Panc1 (cell line): Measurements from ENCODE around the gene IFI16. TPM values are rescaled to one million over a fixed set of nuclear protein-coding genes. Genes with fewer than 3 reads are reported as not detected.

Experiments used
- ATAC-seq: fragments of 200-7000 bp; cut with Tn5 transposase; 2 replicates; pipeline ENCODE4 v1.9.1; 2020; ENCODE audit warnings: mild to moderate bottlenecking, moderate library complexity
- BruUV-seq: library from RNA; stranded (reverse); fragments of 400-500 nt; replicated peaks from 2 replicates; lab custom pipeline; 2021; lab: Mats Ljungman, UMichigan
- CTCF ChIA-PET: fragments of 300-600 bp; sonication (Branson Sonifier 250); formaldehyde crosslinking; loops from one replicate; lab custom pipeline; 2022; ENCODE audit warnings: antibody characterized with exemption; lab: Charles Lee
- POLR2A ChIA-PET: fragments of 300-600 bp; sonication (Branson Sonifier 250); formaldehyde crosslinking; loops from one replicate; lab custom pipeline; 2022; ENCODE audit warnings: antibody characterized with exemption; lab: Charles Lee
- DNase-seq: peaks from one replicate; pipeline ENCODE4 v3.0.0-alpha.2; 2010; ENCODE audit warnings: low read depth, low spot score
- H3K27ac ChIP-seq: 2 replicates; pipeline ENCODE4 v1.5.1; 2011; ENCODE audit warnings: mild to moderate bottlenecking, low read length, inconsistent platforms
- H3K27me3 ChIP-seq: fragments of 200-500 bp; sonication (Bioruptor generic); 2 replicates; pipeline ENCODE4 v1.6.0; 2014; ENCODE audit warnings: low read length, inconsistent platforms; ENCODE audit not compliant: control insufficient read depth, insufficient read depth
- H3K36me3 ChIP-seq: fragments of 200-500 bp; sonication (Bioruptor generic); 2 replicates; pipeline ENCODE4 v1.5.1; 2014; ENCODE audit warnings: inconsistent platforms, mild to moderate bottlenecking, low read length, moderate library complexity; ENCODE audit not compliant: control insufficient read depth, insufficient read depth
- H3K4me1 ChIP-seq: 2 replicates; pipeline ENCODE4 v1.5.1; 2011; ENCODE audit warnings: inconsistent platforms, mild to moderate bottlenecking, low read length, moderate library complexity; ENCODE audit not compliant: control insufficient read depth, insufficient read depth
- H3K4me3 ChIP-seq, 2 experiments: 2 replicates each; pipeline ENCODE4 v1.5.1; 2011 to 2012; ENCODE audit warnings: low read depth in 2 of 2, low read length in 2 of 2, mild to moderate bottlenecking in 2 of 2, inconsistent platforms in 1 of 2, moderate library complexity in 1 of 2
- H3K9me3 ChIP-seq: fragments of 200-500 bp; sonication (Bioruptor generic); 2 replicates; pipeline ENCODE4 v1.5.1; 2014; ENCODE audit warnings: low read depth, mild to moderate bottlenecking, inconsistent platforms, low read length, moderate library complexity; ENCODE audit not compliant: control insufficient read depth, insufficient read depth
- POLR2AphosphoS5 ChIP-seq: IDR thresholded peaks from 2 replicates; pipeline ENCODE4 v1.6.1; 2012; ENCODE audit warnings: mild to moderate bottlenecking, low read depth, low read length, moderate library complexity
- SIN3A ChIP-seq: IDR thresholded peaks from 2 replicates; pipeline ENCODE4 v1.6.1; 2012; ENCODE audit warnings: low read depth, mild to moderate bottlenecking, low read length, moderate library complexity, borderline replicate concordance; ENCODE audit not compliant: insufficient read depth
- TCF7L2 ChIP-seq: IDR thresholded peaks from 2 replicates; pipeline ENCODE4 v1.6.1; 2011; ENCODE audit warnings: mild to moderate bottlenecking, low read depth, low read length, inconsistent platforms
- in situ Hi-C: cut with HindIII; loops from 2 replicates; pipeline ENCODE4 v1.10.0; 2016; ENCODE audit warnings: low sequenced_read_pairs, low pct_unique_long_range_greater_than_20kb
- intact Hi-C: fragments of 100-400 bp; cut with micrococcal nuclease; formaldehyde crosslinking; loops from one replicate; pipeline ENCODE4 v1.10.0; 2022; ENCODE audit not compliant: unreplicated experiment
- total RNA-seq: library from RNA; stranded (reverse); gene quantifications from one replicate; pipeline ENCODE4 v1.2.1, GENCODE V29; 2021; ENCODE audit not compliant: unreplicated experiment
- TF ChIP-seq, protein P1 (sequence below): fragments of 450-650 bp; IDR thresholded peaks from 2 replicates; pipeline ENCODE4 v1.5.1; 2017; ENCODE audit warnings: mild to moderate bottlenecking
- TF ChIP-seq, protein P2 (sequence below), 2 experiments: IDR thresholded peaks; 2 replicates each; pipeline ENCODE4 v1.6.1; 2011 to 2012; ENCODE audit warnings: low read depth in 2 of 2, control low read depth in 1 of 2, low read length in 1 of 2, mild to moderate bottlenecking in 1 of 2, moderate library complexity in 1 of 2; ENCODE audit not compliant: insufficient read depth in 1 of 2

Gene IFI16
- total RNA-seq, 1 experiment from 2014 or later = 0.36 TPM

DNA sequence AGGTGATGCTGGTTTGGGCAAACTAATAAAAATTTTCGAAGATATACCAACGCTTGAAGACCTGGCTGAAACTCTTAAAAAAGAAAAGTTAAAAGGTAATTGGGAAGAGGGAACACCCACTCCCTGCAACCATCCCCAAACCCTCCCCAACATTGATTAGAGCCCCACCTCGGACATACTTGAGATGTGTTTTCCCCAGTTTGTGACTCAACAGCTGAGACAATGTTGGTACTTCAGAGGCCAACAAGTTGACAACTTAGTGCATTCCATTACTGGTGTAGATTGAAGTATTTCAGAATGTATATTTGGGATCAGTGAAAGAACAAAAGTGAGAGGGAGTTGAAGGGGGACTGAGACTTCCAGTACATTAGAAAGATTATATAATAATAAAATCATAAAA, 5.1 kb downstream of the IFI16 start:
- H3K36me3 ChIP-seq = no peaks in the 10 kb centered on the region
- TF ChIP-seq, protein P1, sequence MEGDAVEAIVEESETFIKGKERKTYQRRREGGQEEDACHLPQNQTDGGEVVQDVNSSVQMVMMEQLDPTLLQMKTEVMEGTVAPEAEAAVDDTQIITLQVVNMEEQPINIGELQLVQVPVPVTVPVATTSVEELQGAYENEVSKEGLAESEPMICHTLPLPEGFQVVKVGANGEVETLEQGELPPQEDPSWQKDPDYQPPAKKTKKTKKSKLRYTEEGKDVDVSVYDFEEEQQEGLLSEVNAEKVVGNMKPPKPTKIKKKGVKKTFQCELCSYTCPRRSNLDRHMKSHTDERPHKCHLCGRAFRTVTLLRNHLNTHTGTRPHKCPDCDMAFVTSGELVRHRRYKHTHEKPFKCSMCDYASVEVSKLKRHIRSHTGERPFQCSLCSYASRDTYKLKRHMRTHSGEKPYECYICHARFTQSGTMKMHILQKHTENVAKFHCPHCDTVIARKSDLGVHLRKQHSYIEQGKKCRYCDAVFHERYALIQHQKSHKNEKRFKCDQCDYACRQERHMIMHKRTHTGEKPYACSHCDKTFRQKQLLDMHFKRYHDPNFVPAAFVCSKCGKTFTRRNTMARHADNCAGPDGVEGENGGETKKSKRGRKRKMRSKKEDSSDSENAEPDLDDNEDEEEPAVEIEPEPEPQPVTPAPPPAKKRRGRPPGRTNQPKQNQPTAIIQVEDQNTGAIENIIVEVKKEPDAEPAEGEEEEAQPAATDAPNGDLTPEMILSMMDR = no peak
- TF ChIP-seq, protein P2, sequence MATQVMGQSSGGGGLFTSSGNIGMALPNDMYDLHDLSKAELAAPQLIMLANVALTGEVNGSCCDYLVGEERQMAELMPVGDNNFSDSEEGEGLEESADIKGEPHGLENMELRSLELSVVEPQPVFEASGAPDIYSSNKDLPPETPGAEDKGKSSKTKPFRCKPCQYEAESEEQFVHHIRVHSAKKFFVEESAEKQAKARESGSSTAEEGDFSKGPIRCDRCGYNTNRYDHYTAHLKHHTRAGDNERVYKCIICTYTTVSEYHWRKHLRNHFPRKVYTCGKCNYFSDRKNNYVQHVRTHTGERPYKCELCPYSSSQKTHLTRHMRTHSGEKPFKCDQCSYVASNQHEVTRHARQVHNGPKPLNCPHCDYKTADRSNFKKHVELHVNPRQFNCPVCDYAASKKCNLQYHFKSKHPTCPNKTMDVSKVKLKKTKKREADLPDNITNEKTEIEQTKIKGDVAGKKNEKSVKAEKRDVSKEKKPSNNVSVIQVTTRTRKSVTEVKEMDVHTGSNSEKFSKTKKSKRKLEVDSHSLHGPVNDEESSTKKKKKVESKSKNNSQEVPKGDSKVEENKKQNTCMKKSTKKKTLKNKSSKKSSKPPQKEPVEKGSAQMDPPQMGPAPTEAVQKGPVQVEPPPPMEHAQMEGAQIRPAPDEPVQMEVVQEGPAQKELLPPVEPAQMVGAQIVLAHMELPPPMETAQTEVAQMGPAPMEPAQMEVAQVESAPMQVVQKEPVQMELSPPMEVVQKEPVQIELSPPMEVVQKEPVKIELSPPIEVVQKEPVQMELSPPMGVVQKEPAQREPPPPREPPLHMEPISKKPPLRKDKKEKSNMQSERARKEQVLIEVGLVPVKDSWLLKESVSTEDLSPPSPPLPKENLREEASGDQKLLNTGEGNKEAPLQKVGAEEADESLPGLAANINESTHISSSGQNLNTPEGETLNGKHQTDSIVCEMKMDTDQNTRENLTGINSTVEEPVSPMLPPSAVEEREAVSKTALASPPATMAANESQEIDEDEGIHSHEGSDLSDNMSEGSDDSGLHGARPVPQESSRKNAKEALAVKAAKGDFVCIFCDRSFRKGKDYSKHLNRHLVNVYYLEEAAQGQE (IDR thresholded peaks at IDR 0.05; ENCODE audit: insufficient read depth in 1 of 2, low read depth in 2 of 2, low read length in 1 of 2) = no peak
- TF ChIP-seq TCF7L2 (no peak), POLR2AphosphoS5 (no peak), SIN3A (no peak)
- peaks cover 2% of the 10 kb centered on the region for H3K27me3 ChIP-seq
- in situ Hi-C loops = no loop called here
- H3K27ac ChIP-seq = no peak overlapping the region
- ATAC-seq (no peak), DNase-seq (no peak)
- intact Hi-C loops = no loop called here
- H3K4me1 ChIP-seq = no peaks in the 10 kb centered on the region
- ChIA-PET POLR2A (no interaction called here), CTCF (no interaction called here)
- no peak overlapping the region for H3K4me3 ChIP-seq
- H3K9me3 ChIP-seq = no peaks in the 10 kb centered on the region
- BruUV-seq = no TSS peak

DNA sequence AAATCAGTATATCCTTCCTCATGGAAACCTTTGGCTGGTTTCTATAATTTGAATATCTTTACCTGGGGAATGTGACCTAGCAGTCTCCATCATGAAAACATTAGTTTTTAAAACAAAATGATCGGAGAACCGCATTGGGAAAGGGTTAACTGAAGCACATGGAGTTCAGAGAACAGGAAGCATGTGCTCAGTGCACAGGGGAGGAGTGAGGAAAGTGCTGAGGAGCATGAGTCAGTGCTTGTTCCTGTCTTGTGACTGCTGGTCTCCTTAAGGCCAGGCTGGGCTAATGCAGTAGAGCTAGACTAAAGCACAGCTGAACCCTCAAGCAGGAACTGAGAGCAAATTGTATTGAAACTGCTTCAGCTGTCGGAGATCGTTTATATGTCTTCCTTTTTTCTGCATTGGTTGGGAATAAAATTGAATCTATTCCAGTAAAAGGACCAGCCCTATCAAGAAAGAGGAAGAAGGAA, 5.8 kb downstream of the IFI16 start:
- in situ Hi-C loops (no loop called here), intact Hi-C loops (no loop called here)
- ChIA-PET CTCF (no interaction called here), POLR2A (no interaction called here)
- Histone ChIP-seq H3K9me3 (no peaks in the 10 kb centered on the region), H3K4me3 (no peak overlapping the region), H3K27ac (no peak overlapping the region), H3K4me1 (no peaks in the 10 kb centered on the region), H3K27me3 (peaks cover 2% of the 10 kb centered on the region), H3K36me3 (no peaks in the 10 kb centered on the region)
- ATAC-seq (no peak), DNase-seq (no peak)
- TF ChIP-seq TCF7L2 = no peak
- TF ChIP-seq SIN3A = no peak
- TF ChIP-seq, protein P2 (IDR thresholded peaks at IDR 0.05; ENCODE audit: insufficient read depth in 1 of 2, low read depth in 2 of 2, low read length in 1 of 2) = no peak
- no peak for TF ChIP-seq POLR2AphosphoS5
- TF ChIP-seq, protein P1 = no peak
- no TSS peak for BruUV-seq
